H1 (cell line): ENCODE results near the gene TRABD2B. TPM values are rescaled to one million over a fixed set of nuclear protein-coding genes. Genes with fewer than 3 reads are reported as not detected.

ENCODE experiments used
- CTCF ChIA-PET: fragments of 300-600 bp; sonication (Branson Sonifier 250); formaldehyde crosslinking; loops from one replicate; lab custom pipeline; 2021; ENCODE audit not compliant: partially characterized antibody; lab: Charles Lee
- POLR2A ChIA-PET: fragments of 300-600 bp; sonication (Branson Sonifier 250); formaldehyde crosslinking; loops from one replicate; lab custom pipeline; 2021; ENCODE audit warnings: inconsistent platforms; ENCODE audit not compliant: partially characterized antibody; lab: Charles Lee
- DNase-seq, 2 experiments: peaks; one replicate each; pipeline versions ENCODE4 v3.0.0 to v3.0.0-alpha.2; 2010 to 2022; ENCODE audit warnings: low spot score in 2 of 2, low read depth in 1 of 2, mixed read lengths in 1 of 2
- FAIRE-seq: peaks from 2 replicates; lab custom pipeline; 2011; peaks lifted over from hg19 to GRCh38; lab: Jason Lieb, UNC
- H2AFZ ChIP-seq: 2 replicates; pipeline ENCODE4 v1.8.1; 2012; ENCODE audit warnings: low read length, inconsistent platforms
- H2AK5ac ChIP-seq: 2 replicates; pipeline ENCODE4 v1.6.1; 2013; ENCODE audit warnings: low read depth, low read length
- H2BK120ac ChIP-seq: replicated peaks from 2 replicates; pipeline ENCODE3; 2013; ENCODE audit warnings: low read depth, low read length, inconsistent platforms
- H2BK12ac ChIP-seq: 2 replicates; pipeline ENCODE4 v1.6.1; 2013; ENCODE audit warnings: low read depth, low read length
- H2BK15ac ChIP-seq: 2 replicates; pipeline ENCODE4 v1.6.1; 2013; ENCODE audit warnings: low read length
- H2BK20ac ChIP-seq: 2 replicates; pipeline ENCODE4 v1.6.1; 2013; ENCODE audit warnings: low read length
- H2BK5ac ChIP-seq: 2 replicates; pipeline ENCODE4 v1.6.1; 2013; ENCODE audit warnings: low read depth, low read length
- H3K14ac ChIP-seq: 2 replicates; pipeline ENCODE4 v1.6.1; 2013; ENCODE audit warnings: inconsistent platforms; ENCODE audit not compliant: insufficient read length
- H3K18ac ChIP-seq: 2 replicates; pipeline ENCODE4 v1.6.1; 2013; ENCODE audit warnings: low read length; ENCODE audit errors: extremely low read depth
- H3K23ac ChIP-seq: 2 replicates; pipeline ENCODE4 v1.6.1; 2013; ENCODE audit warnings: inconsistent platforms; ENCODE audit not compliant: insufficient read length
- H3K23me2 ChIP-seq: 2 replicates; pipeline ENCODE4 v1.6.1; 2013; ENCODE audit warnings: low read depth, low read length
- H3K27ac ChIP-seq: 2 replicates; pipeline ENCODE4 v1.6.1; 2011; ENCODE audit warnings: low read depth, low read length, inconsistent platforms
- H3K27me3 ChIP-seq, 4 experiments: replicated peaks in 1 of 4; 1 replicate in 1 of 4; 2 replicates in 3 of 4; pipeline versions ENCODE4 v1.6.1 to v1.8.1; 2011 to 2013; ENCODE audit warnings: low read length in 3 of 4, mild to moderate bottlenecking in 3 of 4, inconsistent platforms in 2 of 4, mixed read lengths in 2 of 4, moderate library complexity in 1 of 4; ENCODE audit not compliant: control insufficient read depth in 3 of 4, insufficient read depth in 3 of 4; ENCODE audit errors: extremely low read depth in 1 of 4
- H3K36me3 ChIP-seq, 4 experiments: 2 replicates each; pipeline versions ENCODE4 v1.6.1 to v1.8.1; 2011 to 2013; ENCODE audit warnings: mild to moderate bottlenecking in 4 of 4, low read length in 3 of 4, moderate library complexity in 2 of 4, control low read depth in 1 of 4, inconsistent platforms in 1 of 4; ENCODE audit not compliant: insufficient read depth in 4 of 4, control insufficient read depth in 2 of 4
- H3K4ac ChIP-seq: replicated peaks from 2 replicates; pipeline ENCODE3; 2013; ENCODE audit warnings: low read length, low read depth, mixed read lengths, inconsistent platforms; ENCODE audit not compliant: insufficient read length
- H3K4me1 ChIP-seq, 4 experiments: replicated peaks in 1 of 4; 1 replicate in 1 of 4; 2 replicates in 3 of 4; pipeline versions ENCODE4 v1.6.1 to v1.8.1; 2011 to 2013; ENCODE audit warnings: low read length in 3 of 4, inconsistent platforms in 2 of 4, mixed read lengths in 1 of 4; ENCODE audit not compliant: insufficient read depth in 4 of 4, control insufficient read depth in 3 of 4
- H3K4me2 ChIP-seq, 2 experiments: 2 replicates each; pipeline versions ENCODE4 v1.6.1 to v1.8.1; 2011 to 2013; ENCODE audit warnings: low read depth in 2 of 2, low read length in 2 of 2, control low read depth in 1 of 2, inconsistent platforms in 1 of 2, mild to moderate bottlenecking in 1 of 2; ENCODE audit not compliant: insufficient read depth in 1 of 2
- H3K4me3 ChIP-seq, 4 experiments: fragments of 200-600, 300-600 bp in 1 of 4; sonication (generic), shearing (Covaris generic), sonication (Bioruptor Twin) in 1 of 4; 2 replicates each; pipeline versions ENCODE4 v1.5.1 to v1.8.1; 2011 to 2016; ENCODE audit warnings: low read length in 4 of 4, low read depth in 3 of 4, control low read depth in 2 of 4, inconsistent platforms in 2 of 4, mild to moderate bottlenecking in 2 of 4, mixed read lengths in 1 of 4, moderate library complexity in 1 of 4; ENCODE audit not compliant: insufficient read depth in 2 of 4; ENCODE audit errors: extremely low read depth in 1 of 4
- H3K56ac ChIP-seq: replicated peaks from 2 replicates; pipeline ENCODE3; 2013; ENCODE audit warnings: low read depth, mild to moderate bottlenecking, mixed read lengths, low read length, inconsistent platforms; ENCODE audit not compliant: insufficient read length
- H3K79me1 ChIP-seq: 2 replicates; pipeline ENCODE4 v1.6.1; 2013; ENCODE audit warnings: low read depth, low read length, control low read depth
- H3K79me2 ChIP-seq, 2 experiments: 2 replicates each; pipeline versions ENCODE4 v1.6.1 to v1.8.1; 2012 to 2013; ENCODE audit warnings: low read length in 2 of 2, mild to moderate bottlenecking in 2 of 2, inconsistent platforms in 1 of 2; ENCODE audit not compliant: insufficient read depth in 2 of 2, control insufficient read depth in 1 of 2
- H3K9ac ChIP-seq, 4 experiments: replicated peaks in 1 of 4; 1 replicate in 1 of 4; 2 replicates in 3 of 4; pipeline versions ENCODE4 v1.6.1 to v1.8.1; 2011 to 2013; ENCODE audit warnings: low read depth in 3 of 4, low read length in 3 of 4, control low read depth in 2 of 4, mild to moderate bottlenecking in 2 of 4, moderate library complexity in 2 of 4, inconsistent platforms in 1 of 4; ENCODE audit errors: extremely low read depth in 1 of 4
- H3K9me3 ChIP-seq, 2 experiments: 2 replicates each; pipeline versions ENCODE4 v1.6.1 to v1.8.1; 2012 to 2013; ENCODE audit warnings: mild to moderate bottlenecking in 2 of 2, moderate library complexity in 2 of 2, control low read depth in 1 of 2, inconsistent platforms in 1 of 2, low read depth in 1 of 2, low read length in 1 of 2, mixed read lengths in 1 of 2; ENCODE audit not compliant: insufficient read depth in 2 of 2
- H4K20me1 ChIP-seq, 2 experiments: replicated peaks in 1 of 2; 2 replicates each; pipeline versions ENCODE3 to v1.8.1; 2011 to 2013; ENCODE audit warnings: inconsistent platforms in 2 of 2, low read length in 2 of 2, mild to moderate bottlenecking in 1 of 2; ENCODE audit not compliant: insufficient read depth in 2 of 2, control insufficient read depth in 1 of 2
- H4K5ac ChIP-seq: 2 replicates; pipeline ENCODE4 v1.6.1; 2013; ENCODE audit warnings: low read length, low read depth, mixed read lengths, inconsistent platforms; ENCODE audit not compliant: insufficient read length
- H4K8ac ChIP-seq: 2 replicates; pipeline ENCODE4 v1.8.0; 2013; ENCODE audit warnings: mild to moderate bottlenecking, moderate library complexity, low read length, inconsistent platforms; ENCODE audit not compliant: insufficient read depth; ENCODE audit errors: extremely low read depth
- H4K91ac ChIP-seq: replicated peaks from 2 replicates; pipeline ENCODE3; 2013; ENCODE audit warnings: low read length, mixed read lengths, inconsistent platforms; ENCODE audit not compliant: insufficient read length
- ATF3 ChIP-seq: IDR thresholded peaks from 2 replicates; pipeline ENCODE4 v1.6.1; 2011; ENCODE audit warnings: low read depth, mild to moderate bottlenecking, low read length; ENCODE audit not compliant: insufficient read depth
- BRCA1 ChIP-seq: IDR thresholded peaks from 2 replicates; pipeline ENCODE4 v1.6.1; 2012; ENCODE audit warnings: low read depth, low read length, improper control_type of control experiment
- EGR1 ChIP-seq: IDR thresholded peaks from 2 replicates; pipeline ENCODE4 v1.6.1; 2011; ENCODE audit warnings: low read depth, low read length, borderline replicate concordance
- NANOG ChIP-seq: IDR thresholded peaks from 2 replicates; pipeline ENCODE4 v1.6.1; 2011; ENCODE audit warnings: low read length, low read depth, mild to moderate bottlenecking, inconsistent platforms; ENCODE audit not compliant: insufficient read depth, poor library complexity, severe bottlenecking
- RAD21 ChIP-seq, 2 experiments: IDR thresholded peaks in 1 of 2; conservative IDR thresholded peaks in 1 of 2; 2 replicates each; pipeline ENCODE4 v1.6.1; 2011; ENCODE audit warnings: low read depth in 2 of 2, low read length in 2 of 2, improper control_type of control experiment in 1 of 2, inconsistent platforms in 1 of 2, mild to moderate bottlenecking in 1 of 2, moderate library complexity in 1 of 2
- SP4 ChIP-seq: IDR thresholded peaks from 2 replicates; pipeline ENCODE4 v1.6.1; 2012; ENCODE audit warnings: low read length, inconsistent platforms
- WGBS, 2 experiments: shearing (Covaris generic) in 1 of 2; methylation state at CpG; one replicate each; pipeline versions ENCODE4 v1.1.6 to v1.1.7; 2013 to 2015; ENCODE audit warnings: low lambda C conversion rate in 2 of 2, mixed read lengths in 2 of 2, inconsistent platforms in 1 of 2, low coverage in 1 of 2, missing lambda C conversion rate in 1 of 2; ENCODE audit not compliant: insufficient replicate concordance in 2 of 2, insufficient coverage in 1 of 2, insufficient read length in 1 of 2; ENCODE audit errors: extremely low coverage in 1 of 2, missing lambda C conversion rate in 1 of 2; 5-methylcytosine and 5-hydroxymethylcytosine counted together
- polyA plus RNA-seq, 7 experiments: library from polyadenylated mRNA; depleted of rRNA in 3 of 7; stranded (reverse) in 5 of 7; unstranded in 2 of 7; fragments of >200 nt in 5 of 7; fragments of 200-250 nt in 2 of 7; gene quantifications; 1 replicate in 5 of 7; 2 replicates in 1 of 7; 4 replicates in 1 of 7; pipeline versions ENCODE4 v1.2.1 to v1.2.3, GENCODE V29; 2011 to 2013; ENCODE audit warnings: missing spikeins in 2 of 7, mixed read lengths in 2 of 7
- total RNA-seq: library from RNA; stranded (reverse); fragmentation: NEBNext Ultra II Directional; extraction: Animal tissue kit (Norgen Biotek cat#: 25700); gene quantifications from 2 replicates; pipeline ENCODE4 v1.2.1, GENCODE V29; 2021

TRABD2B gene
- total and polyA plus RNA-seq, 2 of the 8 experiments (the other 6 are each of a cell fraction or from before 2014, with no cell fraction given), result 0.95 to 3.4 TPM

DNA sequence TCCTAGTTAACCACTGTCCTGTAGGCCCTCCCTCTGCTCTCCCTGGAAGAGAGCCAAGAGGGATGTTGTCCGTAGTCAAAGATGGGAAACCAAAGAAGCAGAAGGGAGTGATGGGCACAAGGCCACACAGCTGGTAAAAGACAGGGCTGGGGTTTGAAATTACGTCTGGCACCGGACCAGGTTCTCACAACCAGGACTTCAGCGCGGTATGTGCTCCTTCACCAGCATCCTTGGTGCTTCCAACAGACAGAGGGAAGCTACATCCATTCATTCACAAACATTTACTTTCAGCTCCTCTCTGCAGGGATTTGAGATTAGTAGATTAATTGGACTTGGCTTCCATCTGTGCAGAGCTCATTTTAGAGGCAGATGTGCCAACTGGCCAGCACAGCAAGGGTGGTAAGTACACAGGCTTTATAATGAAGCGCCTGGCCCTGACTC lies 191.2 kb downstream of the TRABD2B start:
- Histone ChIP-seq H3K4me3 (no peak overlapping the region), H4K5ac (no peak overlapping the region), H2BK20ac (no peak overlapping the region), H3K4me1 (peaks cover 0 to 3% (median 1%) of the 10 kb centered on the region in 4 experiments; a peak in 2 of 7 replicates), H3K36me3 (no peaks in the 10 kb centered on the region), H3K23ac (no peak overlapping the region), H3K4me2 (no peak overlapping the region), H2BK15ac (no peak overlapping the region), H3K4ac (no peak overlapping the region), H2AFZ (no peak overlapping the region), H3K27me3 (no peaks in the 10 kb centered on the region), H4K8ac (no peak overlapping the region), H3K14ac (no peak overlapping the region), H3K79me2 (no peaks in the 10 kb centered on the region), H3K79me1 (no peaks in the 10 kb centered on the region), H3K9me3 (no peaks in the 10 kb centered on the region), H2BK120ac (no peak overlapping the region), H4K20me1 (no peaks in the 10 kb centered on the region), H3K56ac (no peak overlapping the region), H2AK5ac (no peak overlapping the region), H3K18ac (no peak overlapping the region), H2BK12ac (no peak overlapping the region), H2BK5ac (no peak overlapping the region), H3K27ac (no peak overlapping the region), H3K9ac (no peak overlapping the region), H3K23me2 (no peaks in the 10 kb centered on the region), H4K91ac (no peak overlapping the region)
- WGBS, 2 experiments, result 91% methylated on average over 6 of the region's 6 CpGs; no CpG with 5 or more reads in 1 of the 2 experiments
- no peak for DNase-seq
- ChIA-PET POLR2A (no interaction called here), CTCF (interaction anchor here (0.9 to 1.8 kb wide), 5 partner anchors 9 to 167 kb away, joined by 3 to 5 read pairs (median 3); no protein-coding TSS in a partner anchor)
- no peak for FAIRE-seq
- no peak for TF ChIP-seq BRCA1
- TF ChIP-seq ATF3, result no peak
- TF ChIP-seq NANOG, result no peak
- no peak for TF ChIP-seq SP4
- no peak for TF ChIP-seq EGR1
- no peak for TF ChIP-seq RAD21 (IDR thresholded peaks at IDR 0.05 in 1 of 2, conservative IDR thresholded peaks at IDR 0.05 in 1 of 2; ENCODE audit: low read depth in 2 of 2, low read length in 2 of 2)
